ENCODE data around the gene FBXO42. TPM values are rescaled to one million over a fixed set of nuclear protein-coding genes. Genes with fewer than 3 reads are reported as not detected.
"Not testable (repeated sequence)": the region's sequence is repeated elsewhere in the genome, so short reads cannot be mapped to it uniquely, and the experiment has no call there.

The FBXO42 gene
- total RNA-seq, 1 donor from 2014 or later: 21.9 TPM

DNA sequence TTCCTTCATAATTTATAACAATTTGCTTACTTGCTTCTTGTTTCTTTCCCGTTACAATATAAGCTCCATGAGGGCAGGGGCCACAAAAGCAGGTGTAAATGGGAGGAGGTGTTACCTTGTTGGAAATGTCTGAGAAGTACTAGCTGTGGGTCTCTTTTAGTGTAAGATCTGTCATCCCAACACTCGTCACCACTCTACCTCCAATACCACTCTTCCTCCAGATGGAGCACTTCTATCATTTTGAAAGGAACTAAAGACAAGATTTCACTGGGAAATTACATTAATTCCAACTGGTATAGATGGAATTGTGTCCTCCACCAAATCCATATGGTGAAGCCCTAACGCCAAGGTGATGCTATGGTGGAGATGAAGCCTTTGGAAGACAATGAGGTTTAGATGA is 62.3 kb downstream of the FBXO42 start:
- ATAC-seq (no peak), DNase-seq (ENCODE audit: missing footprints) (no peak)
- intact Hi-C loops (cut with DNase I): no loop called here

DNA sequence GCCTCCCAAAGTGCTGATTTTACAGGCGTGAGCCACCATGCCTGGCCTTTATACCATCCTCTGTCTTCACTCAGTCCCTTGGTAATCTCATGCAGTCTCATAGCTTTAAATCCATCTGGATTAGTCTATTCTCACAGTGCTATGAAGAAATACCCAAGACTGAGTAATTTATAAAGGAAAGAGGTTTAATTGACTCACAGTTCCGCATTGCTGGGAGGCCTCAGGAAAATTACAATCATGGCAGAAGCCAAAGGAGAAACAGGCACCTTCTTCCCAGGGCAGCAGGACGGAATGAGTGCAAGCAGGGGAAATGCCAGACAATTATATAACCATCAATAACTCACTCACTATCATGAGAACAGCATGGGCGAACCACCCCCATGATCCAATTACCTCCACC is 66.2 kb downstream of the FBXO42 start:
- ATAC-seq: no peak
- intact Hi-C loops (cut with DNase I): no loop called here
- DNase-seq (ENCODE audit: missing footprints): no peak

DNA sequence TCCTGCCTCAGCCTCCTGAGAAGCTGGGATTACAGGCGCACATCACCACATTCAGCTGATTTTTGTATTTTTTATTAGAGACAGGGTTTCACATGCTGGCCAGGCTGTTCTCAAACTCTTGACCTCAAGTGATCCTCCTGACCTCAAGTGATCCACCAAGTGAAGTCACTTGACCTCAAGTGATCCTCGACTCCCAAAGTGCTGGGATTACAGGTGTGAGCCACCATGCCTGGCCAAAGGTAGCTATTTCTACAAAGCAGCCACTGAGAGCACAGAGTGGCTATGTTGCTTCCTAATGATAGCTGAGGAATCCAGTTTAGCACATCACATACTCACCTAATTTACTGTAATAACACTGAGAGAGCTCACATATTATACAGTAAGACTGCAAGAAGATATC is 70.5 kb downstream of the FBXO42 start:
- ATAC-seq (no peak), DNase-seq (ENCODE audit: missing footprints) (no peak)
- intact Hi-C loops (cut with DNase I): no loop called here

DNA sequence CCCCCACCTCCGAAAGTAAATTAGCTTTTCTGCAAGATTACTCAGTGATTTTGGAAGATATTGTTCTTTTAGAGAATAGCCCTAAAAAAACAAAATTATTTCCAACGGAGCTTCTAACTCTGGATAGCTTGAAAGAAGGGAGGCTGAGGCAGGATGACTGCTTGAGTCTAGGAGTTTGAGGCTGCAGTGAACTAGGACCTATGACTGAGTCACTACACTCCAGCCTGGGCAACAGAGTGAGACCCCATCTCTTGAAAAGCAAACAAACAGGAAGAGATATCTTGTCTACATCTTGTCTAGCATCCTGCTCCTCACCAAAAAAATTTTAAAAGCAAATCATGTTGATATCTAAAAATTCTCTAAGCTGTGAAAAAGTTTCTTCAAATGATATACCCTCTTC is 73.1 kb downstream of the FBXO42 start:
- intact Hi-C loops (cut with DNase I): no loop called here
- DNase-seq (ENCODE audit: missing footprints) (no peak), ATAC-seq (no peak)

DNA sequence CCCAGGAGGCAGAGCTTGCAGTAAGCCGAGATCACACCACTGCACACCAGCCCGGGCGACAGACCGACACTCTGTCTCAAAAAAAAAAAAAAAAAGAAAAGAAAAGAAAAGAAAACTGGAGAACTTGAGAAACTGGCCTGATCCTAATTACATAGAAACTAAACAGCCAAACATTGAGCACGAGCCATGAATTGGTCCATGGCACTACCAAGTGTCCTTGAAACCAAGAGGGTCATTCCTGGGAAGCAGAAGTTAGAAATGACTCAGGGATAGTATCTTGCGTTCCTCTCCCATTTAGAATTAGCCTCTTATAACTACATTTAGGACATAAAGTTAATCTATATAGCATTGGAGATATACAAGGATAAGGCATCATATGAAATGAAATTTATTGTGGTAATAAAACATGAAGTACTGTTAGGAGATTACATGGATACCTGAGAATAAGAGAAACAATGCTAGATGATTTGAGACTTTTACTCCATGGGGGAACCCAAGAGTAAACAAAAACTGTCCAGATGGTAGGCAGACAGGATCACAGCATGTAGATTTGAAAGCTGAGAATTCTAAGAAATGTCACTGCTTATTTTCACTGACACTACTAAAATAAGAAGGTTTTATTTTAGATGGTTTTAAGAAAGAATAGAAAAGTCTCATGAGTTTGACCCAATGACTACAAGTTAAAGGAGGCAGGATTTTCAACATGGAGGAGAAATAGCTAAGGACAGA is 75.8 kb downstream of the FBXO42 start:
- intact Hi-C loops (cut with DNase I): no loop called here
- DNase-seq (ENCODE audit: missing footprints): no peak
- ATAC-seq: no peak

DNA sequence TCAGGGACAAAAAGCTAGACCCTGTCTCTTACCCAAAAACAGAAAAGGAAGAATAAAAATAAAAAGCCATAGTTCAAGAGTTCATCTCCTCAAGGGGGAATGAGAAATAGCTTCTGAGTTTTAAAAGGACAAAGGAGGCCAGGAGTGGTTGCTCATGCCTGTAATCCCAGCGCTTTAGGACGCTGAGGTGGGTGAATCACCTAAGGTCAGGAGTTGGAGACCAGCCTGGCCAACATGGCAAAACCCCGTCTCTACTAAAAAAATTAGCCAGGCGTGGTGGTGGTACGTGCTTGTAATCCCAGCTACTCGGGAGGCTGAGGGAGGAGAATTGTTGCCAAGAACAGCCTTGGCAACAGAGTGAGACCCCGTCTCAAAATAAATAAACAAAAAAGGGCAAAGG is 76.7 kb downstream of the FBXO42 start:
- intact Hi-C loops (cut with DNase I): no loop called here
- DNase-seq (ENCODE audit: missing footprints): no peak
- no peak for ATAC-seq

DNA sequence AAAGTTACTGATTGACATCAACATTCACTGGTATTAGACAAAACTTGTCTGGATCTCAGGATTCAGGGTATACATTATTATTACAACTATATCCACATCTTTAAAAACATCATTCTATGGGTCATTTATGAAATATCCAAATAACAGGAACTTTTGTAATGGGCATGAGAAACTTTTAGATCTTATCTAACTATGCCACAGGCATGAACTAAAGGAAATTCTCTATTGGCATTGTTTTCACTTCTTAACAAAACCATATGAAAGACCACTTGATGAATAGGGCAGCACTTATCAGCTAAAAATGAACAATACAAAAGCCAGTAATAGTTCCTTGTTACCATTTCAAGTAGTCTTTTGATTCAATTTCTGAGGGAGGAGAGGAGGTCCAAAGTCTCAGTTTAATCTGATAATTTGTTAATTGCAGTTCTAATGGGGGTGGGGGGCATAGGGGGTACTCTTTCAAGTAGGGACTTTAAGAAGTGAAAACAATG is 84.5 kb downstream of the FBXO42 start:
- intact Hi-C loops (cut with DNase I): no loop called here
- no peak for DNase-seq (ENCODE audit: missing footprints)
- no peak for ATAC-seq

DNA sequence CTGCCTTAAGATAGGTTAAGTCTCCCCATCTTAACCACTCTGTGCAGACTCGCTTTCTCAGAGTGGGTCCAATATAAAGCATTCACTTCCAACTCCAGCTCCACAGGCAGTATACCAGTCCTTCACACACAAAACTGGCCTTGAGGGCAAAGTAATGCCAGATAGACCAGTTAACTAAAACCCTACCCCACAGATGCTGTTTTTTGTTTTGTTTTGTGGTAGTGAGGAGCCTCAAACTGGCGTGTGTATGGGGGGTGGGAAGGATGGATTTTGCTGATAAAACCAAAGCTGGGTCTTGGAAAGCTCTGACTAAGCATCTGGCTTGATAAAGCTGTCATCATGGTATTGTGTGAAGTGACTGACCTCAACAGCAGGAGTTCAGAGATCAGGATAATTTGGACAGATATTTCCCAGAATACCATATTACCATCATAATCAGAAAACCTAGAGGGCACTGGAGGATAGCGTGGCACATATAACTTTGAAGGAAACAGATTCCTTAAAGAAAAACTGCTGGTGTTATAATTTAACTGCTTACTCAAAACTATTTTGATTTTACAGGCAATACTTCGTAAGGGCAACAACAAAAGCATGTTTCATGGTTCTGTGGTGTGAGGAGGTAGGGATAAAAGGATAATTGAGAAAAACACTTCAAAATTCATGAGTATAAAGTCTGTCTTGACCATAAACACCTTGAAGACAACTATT is 85.7 kb downstream of the FBXO42 start:
- intact Hi-C loops (cut with DNase I): no loop called here
- DNase-seq (ENCODE audit: missing footprints) (no peak), ATAC-seq (peak; percentile 82)

DNA sequence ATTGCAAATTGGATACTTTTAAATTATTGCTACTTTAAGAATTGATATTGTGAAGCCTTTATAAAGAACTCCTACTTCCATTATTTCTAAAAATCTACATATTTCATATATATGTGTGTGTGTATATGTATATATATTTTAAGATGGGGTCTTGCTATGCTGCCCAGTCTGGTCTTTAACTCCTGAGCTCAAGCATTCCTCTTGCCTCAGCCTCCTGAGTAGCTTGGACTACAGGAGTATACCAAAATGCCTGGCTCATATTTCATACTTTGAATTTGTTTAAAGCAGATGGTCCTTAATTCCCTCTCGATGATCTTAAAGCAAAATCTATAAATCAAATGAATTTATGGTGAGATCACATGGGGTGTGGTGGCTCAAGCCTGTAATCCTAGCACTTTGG is 90.2 kb downstream of the FBXO42 start:
- ATAC-seq (no peak), DNase-seq (ENCODE audit: missing footprints) (no peak)
- intact Hi-C loops (cut with DNase I): no loop called here

DNA sequence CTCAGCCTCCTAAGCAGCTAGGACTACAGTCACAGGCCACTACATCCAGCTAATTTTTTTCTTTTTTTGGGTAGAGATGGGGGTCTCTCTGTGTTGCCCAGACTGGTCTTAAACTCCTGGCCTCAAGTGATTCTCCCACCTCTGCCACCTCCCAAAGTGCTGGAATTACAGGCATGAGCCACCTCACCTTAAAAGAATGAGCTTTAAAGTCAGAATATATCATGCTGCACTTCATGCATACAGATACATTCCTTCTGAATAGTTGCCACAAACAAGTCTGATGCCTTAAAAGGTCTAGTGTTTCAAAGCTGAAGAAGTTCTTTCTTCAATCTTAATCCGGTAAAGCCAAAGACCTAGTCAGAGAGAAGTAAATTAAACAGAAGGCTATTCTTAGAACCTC is 91.5 kb downstream of the FBXO42 start:
- DNase-seq (ENCODE audit: missing footprints): no peak
- no peak for ATAC-seq
- intact Hi-C loops (cut with DNase I): no loop called here

DNA sequence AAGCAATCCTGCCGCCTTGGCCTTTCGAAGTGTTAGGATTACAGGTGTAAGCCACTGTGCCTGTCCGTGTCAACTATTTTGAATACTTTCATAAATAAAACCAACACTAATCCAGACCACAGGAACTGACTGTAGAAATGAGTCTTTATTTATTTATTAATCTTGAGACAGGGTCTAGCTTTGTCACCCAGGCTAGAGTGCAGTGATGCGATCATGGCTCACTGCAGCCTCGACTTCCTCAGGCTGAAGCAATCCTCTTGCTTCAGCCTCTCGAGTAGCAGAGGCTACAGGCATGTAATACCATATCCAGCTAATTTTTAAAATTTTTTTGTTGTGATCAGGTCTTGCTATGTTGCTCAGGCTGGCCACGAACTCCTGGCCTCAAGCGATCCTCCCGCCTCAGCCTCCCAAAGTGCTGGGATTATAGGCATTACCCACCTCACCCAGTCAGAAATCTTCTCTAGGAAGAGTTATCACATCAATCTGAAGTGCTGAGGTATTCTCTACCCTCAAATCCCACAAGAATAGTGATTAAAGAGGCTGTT is 93.6 kb downstream of the FBXO42 start:
- DNase-seq (ENCODE audit: missing footprints) (no peak), ATAC-seq (no peak)
- intact Hi-C loops (cut with DNase I): no loop called here

DNA sequence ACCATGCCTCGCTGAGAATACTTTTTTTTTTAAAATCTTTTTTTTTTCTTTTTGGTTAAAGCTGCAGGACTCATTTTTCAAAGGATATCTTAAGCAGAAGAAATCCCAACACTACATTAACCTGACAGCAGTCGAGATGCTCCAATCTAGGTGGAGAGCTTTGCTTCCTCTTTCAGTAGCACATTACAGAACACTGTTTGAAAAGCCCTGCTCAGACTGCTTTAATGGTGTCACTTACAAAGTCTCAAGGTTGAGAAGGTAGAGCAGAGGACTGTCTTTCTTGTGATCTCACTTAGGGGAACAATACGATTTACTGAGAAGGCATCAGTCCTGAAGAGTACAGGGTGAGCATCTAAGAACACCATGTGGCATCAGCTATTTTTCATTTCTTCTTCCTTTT is 94.3 kb downstream of the FBXO42 start:
- DNase-seq (ENCODE audit: missing footprints) (no peak), ATAC-seq (no peak)
- intact Hi-C loops (cut with DNase I): no loop called here

DNA sequence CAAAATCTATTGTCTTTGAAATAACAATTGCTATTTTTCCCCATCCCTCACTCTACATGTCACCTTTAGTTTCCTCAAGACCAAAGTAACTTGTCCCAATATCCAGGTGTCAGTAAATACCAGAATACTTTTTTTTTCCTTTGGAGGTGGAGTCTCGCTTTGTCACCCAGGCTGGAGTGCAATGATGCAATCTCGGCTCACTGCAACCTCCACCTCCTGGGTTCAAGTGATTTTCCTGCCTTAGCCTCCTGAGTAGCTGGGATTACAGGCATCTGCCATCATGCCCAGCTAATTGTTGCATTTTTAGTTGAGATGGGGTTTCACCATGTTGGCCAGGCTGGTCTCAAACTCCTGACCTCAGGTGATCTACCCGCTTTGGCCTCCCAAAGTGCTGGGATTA is 94.7 kb downstream of the FBXO42 start:
- intact Hi-C loops (cut with DNase I): not testable (repeated sequence)

DNA sequence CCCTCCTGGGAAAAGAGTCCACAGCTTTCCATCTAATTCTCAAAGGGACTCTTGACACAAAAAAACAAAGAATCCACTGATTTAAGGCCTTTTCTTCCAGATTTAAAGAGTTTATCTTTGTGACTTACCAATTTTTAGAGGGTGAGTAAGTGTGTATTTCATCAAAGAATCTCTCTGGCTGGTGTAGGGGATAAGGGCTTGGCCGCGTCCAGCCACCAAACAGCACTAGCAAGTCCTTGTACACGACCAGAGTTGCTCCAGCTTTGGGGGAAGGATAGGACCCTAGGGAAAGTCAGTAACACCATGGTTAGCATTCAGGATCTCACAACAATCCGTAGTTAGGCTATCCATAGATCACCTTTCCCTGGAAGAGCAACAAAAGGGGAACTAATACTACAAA is 95.8 kb downstream of the FBXO42 start:
- ATAC-seq (no peak), DNase-seq (ENCODE audit: missing footprints) (no peak)
- intact Hi-C loops (cut with DNase I): no loop called here

More for the DNA sequence above, 94.7 kb downstream of the FBXO42 start:
- DNase-seq (ENCODE audit: missing footprints); ATAC-seq: not testable (repeated sequence)

DNA sequence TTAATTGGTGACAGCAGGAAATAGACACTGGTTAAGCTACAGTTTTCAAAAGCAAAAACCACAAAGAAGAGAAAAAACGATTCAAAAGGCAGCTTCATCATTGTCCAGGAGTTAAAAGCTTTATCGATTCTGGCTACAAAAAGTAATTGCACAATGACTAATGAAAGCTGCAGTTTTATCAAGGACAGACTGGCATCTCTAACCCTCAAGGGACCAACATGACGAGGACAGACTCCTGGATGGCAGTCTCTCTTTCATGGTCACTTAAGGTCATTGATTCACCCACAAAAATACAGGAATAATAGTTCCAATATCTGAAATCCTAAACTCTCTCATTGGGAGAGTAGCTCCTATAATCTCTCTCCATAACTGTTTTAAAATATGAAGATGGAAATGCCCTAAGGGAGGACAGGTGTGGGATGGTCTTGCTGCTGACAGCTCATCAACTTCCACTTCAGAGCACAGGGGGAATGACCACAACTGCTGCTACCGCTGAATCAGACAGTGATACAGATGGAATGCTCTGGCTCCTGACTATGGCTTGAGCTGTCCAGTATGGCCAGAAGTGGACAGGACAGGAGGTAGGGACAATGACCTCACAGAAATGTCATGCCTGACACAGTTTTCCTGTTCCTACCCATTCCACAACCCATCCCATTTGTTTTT is 97.9 kb downstream of the FBXO42 start:
- ATAC-seq (peak; percentile 26), DNase-seq (ENCODE audit: missing footprints) (no peak)
- intact Hi-C loops (cut with DNase I): no loop called here

DNA sequence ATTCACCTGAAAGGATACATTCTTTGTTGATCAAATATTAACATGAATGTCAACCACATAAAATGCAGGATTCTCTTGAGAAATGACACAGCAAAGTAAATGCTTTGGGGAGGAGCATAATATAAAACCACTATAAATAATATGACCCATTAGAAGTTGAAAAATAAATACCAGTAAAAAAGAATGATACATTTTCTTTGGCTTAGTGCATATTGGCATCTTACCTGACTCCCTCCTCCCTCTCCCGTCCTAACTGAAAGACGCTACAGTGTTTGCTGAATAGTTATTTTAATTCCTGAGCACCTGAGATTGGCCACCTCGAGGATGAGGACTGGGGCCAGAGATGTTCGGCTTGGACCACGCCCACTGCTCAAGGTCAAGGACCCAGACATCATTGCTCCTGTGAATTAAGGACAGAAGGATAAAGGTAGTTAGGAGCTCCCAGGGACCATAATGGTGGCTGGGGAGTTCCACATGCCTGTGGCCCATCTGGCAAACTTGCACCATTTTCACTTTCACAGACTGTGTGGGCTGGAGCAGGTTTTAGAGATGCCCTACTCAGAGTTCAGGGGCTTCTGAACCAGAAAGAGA is 98.9 kb downstream of the FBXO42 start:
- no peak for ATAC-seq
- intact Hi-C loops (cut with DNase I): no loop called here
- DNase-seq (ENCODE audit: missing footprints): no peak

DNA sequence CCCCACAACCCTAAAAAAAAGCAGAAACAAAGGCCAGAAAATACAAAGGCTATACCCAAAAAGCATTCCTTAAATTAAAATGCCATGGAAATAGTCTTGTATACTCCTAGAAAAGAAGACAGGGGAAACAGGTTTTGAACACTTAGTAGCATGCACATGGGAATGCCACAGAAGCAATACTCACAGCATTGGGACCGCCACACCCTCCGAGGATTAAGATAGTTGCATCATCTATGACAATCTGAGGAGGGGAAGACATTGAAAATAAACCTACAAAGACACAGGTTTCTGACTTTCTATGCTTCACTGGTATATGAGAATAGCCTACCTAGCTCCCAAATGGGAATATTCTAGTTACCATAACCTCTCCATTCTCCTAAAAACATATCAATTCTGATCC is 99.4 kb downstream of the FBXO42 start:
- ATAC-seq (no peak), DNase-seq (ENCODE audit: missing footprints) (no peak)
- intact Hi-C loops (cut with DNase I): no loop called here

DNA sequence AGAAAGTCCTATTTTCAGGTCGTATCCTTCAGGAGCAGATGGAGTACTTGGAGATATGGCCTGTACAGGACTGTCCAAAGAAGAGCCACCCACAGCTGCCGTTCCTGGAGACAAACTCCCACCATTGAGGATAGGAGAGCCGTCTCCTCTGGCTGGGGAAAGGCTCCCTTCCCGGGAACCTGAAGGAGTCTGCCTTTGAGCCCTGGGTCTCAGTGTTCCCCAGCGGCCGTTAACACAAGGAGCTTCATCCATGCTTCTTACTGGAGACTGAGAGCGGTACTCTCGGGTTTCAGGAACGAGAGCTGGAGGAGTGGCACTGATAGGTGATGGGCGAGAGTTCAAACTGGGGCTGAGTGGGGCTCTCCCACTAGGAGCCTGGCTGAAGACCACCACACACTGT is 100.9 kb downstream of the FBXO42 start:
- no peak for DNase-seq (ENCODE audit: missing footprints)
- no peak for ATAC-seq
- intact Hi-C loops (cut with DNase I): no loop called here

DNA sequence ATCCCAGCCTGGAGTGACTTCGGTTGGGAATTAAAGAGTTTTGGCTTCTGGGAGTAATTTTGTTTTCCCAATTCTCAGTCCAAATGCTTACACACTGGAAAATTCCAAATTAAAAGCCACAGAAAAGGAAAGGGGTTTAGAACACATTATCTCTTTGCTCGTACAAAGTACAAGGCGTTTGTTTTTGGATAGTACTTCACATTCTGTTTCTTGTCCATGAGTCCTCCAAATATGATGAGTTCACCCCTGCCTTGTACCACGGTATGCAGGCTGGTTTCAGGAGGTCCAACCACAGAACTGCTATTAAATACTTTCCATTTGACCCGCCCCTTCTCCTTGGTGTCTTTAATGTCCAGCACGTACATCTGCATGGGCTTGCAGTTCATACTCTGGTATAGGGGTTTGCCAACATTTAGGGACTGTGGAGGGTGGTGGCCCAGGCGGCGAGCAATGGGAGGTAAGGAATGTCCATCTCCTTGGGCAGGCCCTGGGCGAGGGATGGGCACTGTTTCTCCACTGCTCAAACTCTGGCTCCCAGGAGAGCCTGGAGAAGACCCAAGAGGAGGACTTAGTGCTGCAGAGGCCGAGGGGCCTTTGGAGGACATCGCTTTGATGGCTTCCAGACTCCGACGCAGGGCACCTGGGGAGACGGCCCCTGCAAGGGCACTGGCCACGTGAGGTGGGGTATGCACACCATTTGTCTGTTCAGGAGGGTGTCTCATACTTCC is 101.6 kb downstream of the FBXO42 start:
- intact Hi-C loops (cut with DNase I): no loop called here
- no peak for DNase-seq (ENCODE audit: missing footprints)
- ATAC-seq: peak; percentile 43
